Measurements from ENCODE around the gene CDYL.

Gene CDYL

GRCh38 chr6:4913705-4914419 is 137.7 kb downstream of the CDYL start:
- DNase-seq = no peak

GRCh38 chr6:4914420-4915159 is 138.4 kb downstream of the CDYL start:
- no peak for DNase-seq

DNA sequence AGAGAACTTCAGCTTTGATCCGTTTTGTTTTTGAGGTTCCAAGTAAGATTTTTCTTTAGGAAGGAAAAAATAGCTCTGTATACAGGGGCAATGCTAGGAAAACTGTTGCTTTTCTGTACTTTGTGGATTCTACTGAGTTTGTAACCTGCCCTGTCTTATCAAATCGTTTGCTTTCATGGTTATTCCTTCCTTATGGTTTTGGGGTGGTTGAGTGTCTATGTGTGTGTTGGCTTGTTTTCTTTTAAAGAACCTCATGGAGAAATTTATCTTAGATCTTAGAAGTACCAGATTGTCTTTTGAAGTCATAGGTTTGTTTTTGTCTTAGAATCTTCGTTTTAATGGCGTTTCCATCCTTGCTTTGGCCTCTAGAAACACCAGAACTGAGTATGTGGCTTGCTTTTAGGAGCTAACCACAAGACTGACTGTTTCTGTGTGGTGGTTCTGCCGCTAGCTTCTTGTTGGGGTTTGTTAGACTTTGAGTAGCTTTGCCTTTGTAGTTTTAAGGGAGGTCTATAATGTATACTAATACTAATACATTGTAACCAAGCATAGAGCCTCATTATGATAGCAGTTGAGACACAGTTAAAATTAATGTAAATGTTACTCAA is 140.9 kb downstream of the CDYL start:
- no peak for DNase-seq

- no peak for DNase-seq
Measured at GRCh38 chr6:4920914-4921410, 144.8 kb downstream of the CDYL start.

DNA sequence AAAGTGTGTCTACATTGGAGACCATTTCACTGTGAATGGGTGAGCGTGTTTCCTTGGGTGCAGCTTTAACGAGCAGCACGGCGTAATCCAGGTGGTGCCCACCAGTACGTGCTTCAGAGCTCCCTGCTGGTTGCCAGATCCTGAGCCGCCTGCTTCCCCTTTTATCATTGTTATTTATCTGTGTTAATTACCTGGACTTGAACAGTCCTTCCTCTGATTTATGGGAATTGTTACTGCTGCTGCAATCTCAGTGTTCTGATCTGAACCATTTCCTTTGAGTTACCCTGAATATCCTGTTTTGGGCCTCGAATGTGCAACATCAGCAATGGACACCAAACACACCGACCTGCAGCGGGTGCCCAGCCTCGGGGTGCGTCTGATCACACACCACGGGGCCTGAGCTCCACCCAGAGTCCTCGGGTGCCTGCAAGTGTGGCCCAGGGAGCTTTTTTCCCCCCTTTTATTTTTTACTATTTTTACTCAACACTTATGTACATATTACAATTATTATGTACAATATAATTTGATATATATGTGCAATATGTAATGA is 146.4 kb downstream of the CDYL start:
- no peak for DNase-seq

DNA sequence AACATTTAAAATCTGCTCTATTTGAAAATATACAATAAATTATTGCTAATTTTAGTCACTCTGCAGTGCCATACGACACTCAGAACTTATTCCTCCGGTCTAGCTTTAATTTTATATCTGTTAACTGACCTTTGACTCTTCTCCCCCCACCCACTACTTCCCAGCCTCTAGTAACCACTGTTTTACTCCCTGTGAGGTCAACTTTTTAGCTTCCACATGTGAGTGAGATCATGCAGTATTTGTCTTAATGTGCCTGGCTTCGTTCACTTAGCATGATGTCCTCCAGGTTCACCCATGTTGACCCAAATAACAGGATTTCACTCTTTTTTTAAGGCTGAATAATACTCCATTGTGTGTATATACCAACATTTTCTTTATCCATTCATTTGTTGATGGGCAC is 146.9 kb downstream of the CDYL start:
- no peak for DNase-seq

GRCh38 chr6:4924661-4925271 is 148.6 kb downstream of the CDYL start:
- no peak for DNase-seq

- DNase-seq = no peak
Measured at GRCh38 chr6:4925580-4925979, 149.4 kb downstream of the CDYL start.

DNA sequence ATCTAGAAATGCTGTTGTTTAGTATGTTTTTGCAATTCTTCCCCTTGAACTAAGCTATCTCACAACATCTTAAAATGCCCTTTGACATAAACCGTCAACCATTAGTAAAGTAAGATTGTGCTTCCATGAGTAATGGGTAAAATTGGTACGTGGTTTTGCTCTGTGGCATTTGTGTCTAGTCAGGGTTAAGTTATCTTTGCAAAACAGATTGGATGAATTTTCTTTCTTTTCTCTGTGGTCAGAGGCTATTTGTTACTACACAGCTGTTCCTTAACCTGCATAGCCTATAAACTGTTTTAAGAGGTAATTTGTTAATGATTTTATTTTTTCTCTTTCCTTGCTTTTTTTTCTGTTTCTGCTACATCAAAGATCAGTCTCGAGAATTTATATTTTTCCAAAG is 152.2 kb downstream of the CDYL start:
- DNase-seq = no peak

DNA sequence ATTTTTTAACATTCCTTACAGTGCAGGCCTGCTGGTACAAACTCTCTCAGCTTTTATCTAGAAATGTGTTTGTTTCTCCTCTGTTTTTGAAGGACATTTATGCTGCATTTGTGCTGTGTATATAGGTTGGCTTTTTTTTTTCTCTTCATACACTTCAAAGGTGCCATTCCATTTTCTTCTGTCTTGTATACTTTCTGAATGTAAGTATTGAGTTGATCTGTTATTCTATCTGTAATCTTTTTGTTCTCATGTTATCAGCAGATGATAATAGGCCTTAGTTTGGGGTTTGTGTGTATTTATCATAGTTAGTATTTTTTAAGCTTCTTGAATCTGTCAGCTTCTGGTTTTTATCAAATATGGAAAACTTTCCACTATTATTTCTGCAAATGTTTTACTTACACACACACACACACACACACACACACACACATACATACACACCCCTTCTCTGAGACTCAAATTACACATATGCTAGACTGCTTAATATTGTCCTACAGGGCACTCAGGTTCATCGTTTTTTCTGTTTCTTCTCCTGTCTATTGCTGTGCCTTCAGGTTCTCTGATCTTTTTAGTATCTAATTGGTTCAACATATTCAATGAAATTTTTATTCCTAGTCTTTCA is 153.0 kb downstream of the CDYL start:
- no peak for DNase-seq

DNA sequence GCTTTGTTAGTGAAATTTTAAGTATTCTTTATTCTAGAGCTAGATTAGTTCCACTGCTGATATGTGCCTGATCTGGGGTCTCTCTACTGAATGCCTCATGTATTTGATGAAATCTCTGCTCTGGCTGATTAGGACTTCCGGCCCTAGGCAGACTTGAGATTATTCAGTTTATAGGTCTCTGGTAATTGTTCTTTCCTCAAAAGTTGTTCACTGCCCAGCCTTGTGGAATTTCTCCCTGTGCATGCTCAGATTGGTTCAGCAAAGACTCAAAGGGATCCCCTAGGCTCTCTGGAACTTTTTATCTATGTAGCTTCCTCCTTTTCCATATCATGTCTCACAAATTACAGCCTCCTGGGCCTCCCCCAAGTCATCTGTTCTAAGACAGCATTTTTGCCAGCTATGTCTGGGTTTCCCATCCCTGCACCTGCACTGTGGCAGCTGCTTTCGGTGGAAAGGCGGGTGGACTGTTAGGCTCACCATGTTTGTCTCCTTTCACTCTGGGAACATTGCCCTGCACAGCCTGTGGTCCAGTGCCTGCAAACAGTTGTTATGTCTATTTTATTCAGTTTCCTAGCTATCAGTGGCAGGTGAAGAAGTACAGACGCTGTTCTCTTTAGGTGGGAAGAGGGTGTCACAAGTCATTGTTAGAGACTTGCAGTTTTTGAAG is 154.0 kb downstream of the CDYL start:
- no peak for DNase-seq

GRCh38 chr6:4931530-4932227 is 155.5 kb downstream of the CDYL start:
- DNase-seq = no peak

GRCh38 chr6:4932228-4932903 is 156.2 kb downstream of the CDYL start:
- DNase-seq = no peak

DNA sequence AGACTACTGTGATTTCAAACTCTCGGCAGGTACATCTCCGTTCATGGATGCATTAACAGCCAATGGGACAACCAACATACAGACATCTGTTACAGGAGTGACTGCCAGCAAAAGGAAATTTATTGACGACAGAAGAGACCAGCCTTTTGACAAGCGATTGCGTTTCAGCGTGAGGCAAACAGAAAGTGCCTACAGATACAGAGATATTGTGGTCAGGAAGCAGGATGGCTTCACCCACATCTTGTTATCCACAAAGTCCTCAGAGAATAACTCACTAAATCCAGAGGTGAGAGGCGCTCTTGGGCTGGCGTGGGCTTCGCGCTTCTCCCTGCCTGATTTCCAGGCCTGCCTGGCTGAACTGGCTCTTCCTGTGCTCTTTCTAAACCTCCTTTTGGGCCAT is 159.3 kb downstream of the CDYL start:
- DNase-seq = peak in 1 of 2 donors; percentile 9

- no peak for DNase-seq
Measured at GRCh38 chr6:4935975-4936680, 159.9 kb downstream of the CDYL start.

- no peak for DNase-seq
Measured at GRCh38 chr6:4936681-4937041, 160.5 kb downstream of the CDYL start.

- DNase-seq = no peak
Measured at GRCh38 chr6:4937414-4937813, 161.2 kb downstream of the CDYL start.

GRCh38 chr6:4939241-4939640 is 163.0 kb downstream of the CDYL start:
- no peak for DNase-seq

DNA sequence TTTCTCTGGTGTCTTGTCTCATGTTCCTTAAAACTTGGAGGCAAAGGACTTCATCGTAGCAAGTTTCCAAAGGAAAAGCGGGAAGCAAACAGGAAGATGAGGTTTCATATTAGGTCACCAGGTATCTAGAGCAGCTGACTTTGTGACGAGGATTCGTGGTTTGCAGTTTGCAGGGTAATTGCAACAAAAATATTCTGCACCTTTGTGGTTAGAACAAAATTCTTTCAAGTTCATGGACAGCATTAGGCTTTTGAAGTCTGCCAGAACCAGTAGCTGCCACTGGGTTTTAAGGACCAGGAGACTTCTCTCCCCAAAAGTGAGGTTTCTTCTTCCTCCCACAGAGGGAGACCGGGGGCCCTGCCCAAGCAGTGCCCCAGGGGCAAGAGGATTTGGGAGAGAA is 164.2 kb downstream of the CDYL start:
- no peak for DNase-seq

Data from stimulated activated CD4-positive, alpha-beta T cell treated with anti-CD3 and anti-CD28 coated beads, Interleukin-2, amount 100 ng/mL, for 24 hours (primary cell).